ENCODE results near the gene SCN4A.
"Not testable (repeated sequence)": the region's sequence is repeated elsewhere in the genome, so short reads cannot be mapped to it uniquely, and the experiment has no call there.

GRCh38 chr17:63915753-63916152, 57.0 kb downstream of the SCN4A start:
- TF ChIP-seq, protein P1, sequence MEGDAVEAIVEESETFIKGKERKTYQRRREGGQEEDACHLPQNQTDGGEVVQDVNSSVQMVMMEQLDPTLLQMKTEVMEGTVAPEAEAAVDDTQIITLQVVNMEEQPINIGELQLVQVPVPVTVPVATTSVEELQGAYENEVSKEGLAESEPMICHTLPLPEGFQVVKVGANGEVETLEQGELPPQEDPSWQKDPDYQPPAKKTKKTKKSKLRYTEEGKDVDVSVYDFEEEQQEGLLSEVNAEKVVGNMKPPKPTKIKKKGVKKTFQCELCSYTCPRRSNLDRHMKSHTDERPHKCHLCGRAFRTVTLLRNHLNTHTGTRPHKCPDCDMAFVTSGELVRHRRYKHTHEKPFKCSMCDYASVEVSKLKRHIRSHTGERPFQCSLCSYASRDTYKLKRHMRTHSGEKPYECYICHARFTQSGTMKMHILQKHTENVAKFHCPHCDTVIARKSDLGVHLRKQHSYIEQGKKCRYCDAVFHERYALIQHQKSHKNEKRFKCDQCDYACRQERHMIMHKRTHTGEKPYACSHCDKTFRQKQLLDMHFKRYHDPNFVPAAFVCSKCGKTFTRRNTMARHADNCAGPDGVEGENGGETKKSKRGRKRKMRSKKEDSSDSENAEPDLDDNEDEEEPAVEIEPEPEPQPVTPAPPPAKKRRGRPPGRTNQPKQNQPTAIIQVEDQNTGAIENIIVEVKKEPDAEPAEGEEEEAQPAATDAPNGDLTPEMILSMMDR (IDR thresholded peaks at IDR 0.05; ENCODE audit: insufficient read depth, low read depth, low read length) = not testable (repeated sequence)
- TF ChIP-seq EZH2 (IDR thresholded peaks at IDR 0.05; ENCODE audit: insufficient read depth, low read length) = not testable (repeated sequence)

All from astrocyte (in vitro differentiated cells and primary cell).